ENCODE data around the gene CHMP3. TPM values are rescaled to one million over a fixed set of nuclear protein-coding genes. Genes with fewer than 3 reads are reported as not detected.

The CHMP3 gene
- total and polyA plus RNA-seq, 2 donors (not counting 1 experiment from before 2014, with no cell fraction given) = 17.5 to 72.5 TPM

GRCh38 chr2:86471637-86472036, 91.6 kb downstream of the CHMP3 start:
- TF ChIP-seq EZH2 (IDR thresholded peaks at IDR 0.05; ENCODE audit: borderline replicate concordance, insufficient read depth, low read depth, low read length, poor library complexity, severe bottlenecking) = no peak
- TF ChIP-seq CTCF (IDR thresholded peaks at IDR 0.05) = no peak
- Histone ChIP-seq H3K27ac (ENCODE audit: low read length in 2 of 2) (no peak overlapping the region), H3K9ac (ENCODE audit: low read length) (no peak overlapping the region), H3K4me3 (ENCODE audit: control extremely low read depth in 1 of 5, extremely low read depth in 1 of 5, insufficient read depth in 1 of 5, low read depth in 2 of 5, low read length in 4 of 5) (no peak overlapping the region), H2AFZ (ENCODE audit: insufficient read depth, low read depth, low read length, poor library complexity, severe bottlenecking) (no peak overlapping the region), H3K4me1 (ENCODE audit: control insufficient read depth in 2 of 2, insufficient read depth in 2 of 2, low read length in 2 of 2) (no peaks in the 10 kb centered on the region), H3K27me3 (replicated peaks in 1 of 4; ENCODE audit: control extremely low read depth in 1 of 4, control insufficient read depth in 3 of 4, insufficient read depth in 4 of 4, low read length in 3 of 4) (no peaks in the 10 kb centered on the region), H3K36me3 (replicated peaks in 1 of 2; ENCODE audit: control extremely low read depth in 1 of 2, control insufficient read depth in 1 of 2, extremely low read depth in 1 of 2, insufficient read depth in 2 of 2, low read length in 1 of 2) (peaks cover 35 to 87% of the 10 kb centered on the region in 2 experiments), H3K9me3 (ENCODE audit: control extremely low read depth in 1 of 3, control insufficient read depth in 2 of 3, insufficient read depth in 1 of 3, low read length in 2 of 3) (no peaks in the 10 kb centered on the region), H4K20me1 (ENCODE audit: control insufficient read depth, insufficient read depth, low read length, poor library complexity, severe bottlenecking) (peaks cover 8% of the 10 kb centered on the region), H3K4me2 (replicated peaks; ENCODE audit: low read depth, low read length, poor library complexity, severe bottlenecking) (no peak overlapping the region), H3K79me2 (ENCODE audit: control insufficient read depth, insufficient read depth, low read length) (peaks cover 4% of the 10 kb centered on the region)
- DNase-seq (no peak), ATAC-seq (ENCODE audit: low read depth) (no peak)
- Mint-ChIP-seq H3K4me3 (no peak overlapping the region), H3K9me3 (ENCODE audit: insufficient read depth) (no peaks in the 10 kb centered on the region), H3K27ac (no peak overlapping the region), H3K27me3 (no peaks in the 10 kb centered on the region), H3K4me1 (no peaks in the 10 kb centered on the region)
- WGBS (ENCODE audit: insufficient coverage) = no CpG with 5 or more reads among the region's 6 CpGs
- ChIA-PET CTCF (interaction anchor here (0.6 kb wide), 1 partner anchor 344 kb away, joined by 3 read pairs; no protein-coding TSS in a partner anchor), POLR2A (no interaction called here)
- intact Hi-C loops (cut with micrococcal nuclease) = no loop called here

- peaks cover 4% of the 10 kb centered on the region for H3K79me2 ChIP-seq (ENCODE audit: control insufficient read depth, insufficient read depth, low read length)
- H3K4me3 Mint-ChIP-seq = no peak overlapping the region
- no peaks in the 10 kb centered on the region for H3K4me1 Mint-ChIP-seq
- H3K4me2 ChIP-seq (replicated peaks; ENCODE audit: low read depth, low read length, poor library complexity, severe bottlenecking) = no peak overlapping the region
- no peak overlapping the region for H3K4me3 ChIP-seq (ENCODE audit: control extremely low read depth in 1 of 5, extremely low read depth in 1 of 5, insufficient read depth in 1 of 5, low read depth in 2 of 5, low read length in 4 of 5)
- ChIA-PET CTCF (no interaction called here), POLR2A (no interaction called here)
- ATAC-seq (ENCODE audit: low read depth) (no peak), DNase-seq (no peak)
- H4K20me1 ChIP-seq (ENCODE audit: control insufficient read depth, insufficient read depth, low read length, poor library complexity, severe bottlenecking) = peaks cover 8% of the 10 kb centered on the region
- H2AFZ ChIP-seq (ENCODE audit: insufficient read depth, low read depth, low read length, poor library complexity, severe bottlenecking) = no peak overlapping the region
- H3K27ac Mint-ChIP-seq = no peak overlapping the region
- H3K27ac ChIP-seq (ENCODE audit: low read length in 2 of 2) = no peak overlapping the region
- H3K27me3 ChIP-seq (replicated peaks in 1 of 4; ENCODE audit: control extremely low read depth in 1 of 4, control insufficient read depth in 3 of 4, insufficient read depth in 4 of 4, low read length in 3 of 4) = no peaks in the 10 kb centered on the region
- H3K36me3 ChIP-seq (replicated peaks in 1 of 2; ENCODE audit: control extremely low read depth in 1 of 2, control insufficient read depth in 1 of 2, extremely low read depth in 1 of 2, insufficient read depth in 2 of 2, low read length in 1 of 2) = peaks cover 40 to 88% of the 10 kb centered on the region in 2 experiments
- no CpG with 5 or more reads among the region's 1 CpG for WGBS (ENCODE audit: insufficient coverage)
- no peaks in the 10 kb centered on the region for H3K4me1 ChIP-seq (ENCODE audit: control insufficient read depth in 2 of 2, insufficient read depth in 2 of 2, low read length in 2 of 2)
- no peak overlapping the region for H3K9ac ChIP-seq (ENCODE audit: low read length)
- no peaks in the 10 kb centered on the region for H3K9me3 ChIP-seq (ENCODE audit: control extremely low read depth in 1 of 3, control insufficient read depth in 2 of 3, insufficient read depth in 1 of 3, low read length in 2 of 3)
- intact Hi-C loops (cut with micrococcal nuclease) = no loop called here
- no peak for TF ChIP-seq EZH2 (IDR thresholded peaks at IDR 0.05; ENCODE audit: borderline replicate concordance, insufficient read depth, low read depth, low read length, poor library complexity, severe bottlenecking)
- TF ChIP-seq CTCF (IDR thresholded peaks at IDR 0.05) = no peak
- H3K9me3 Mint-ChIP-seq (ENCODE audit: insufficient read depth) = no peaks in the 10 kb centered on the region
- H3K27me3 Mint-ChIP-seq = no peaks in the 10 kb centered on the region
Observed at GRCh38 chr2:86470890-86471289, 92.4 kb downstream of the CHMP3 start.

Measured in B cell (primary cell).